ENCODE measurements around the gene HACD3.
A peak's percentile ranks its signal among the peaks of the same experiment; 100 is the strongest.

The HACD3 gene

GRCh38 chr15:65516997-65517865 is 13.0 kb upstream of the HACD3 start, which contains the start of gene DPP8:
Gene DPP8 (minus strand): TSS chr15:65517689. CDS start chr15:65512553, 5,136 bp downstream.
- H3K4me3 ChIP-seq (ENCODE audit: control insufficient read depth, low read depth, low read length): peak within 1 kb of the TSS; percentile 92
- TF ChIP-seq CTCF (IDR thresholded peaks at IDR 0.05; ENCODE audit: control insufficient read depth, insufficient read depth, low read depth, low read length, missing control alignments): peak; percentile 97
- DNase-seq (ENCODE audit: low read depth): peak; percentile 66

GRCh38 chr15:65517866-65518207 is 12.4 kb upstream of the HACD3 start:
- no peak for DNase-seq (ENCODE audit: low read depth)
- H3K4me3 ChIP-seq (ENCODE audit: control insufficient read depth, low read depth, low read length): no peak overlapping the region
- no peak for TF ChIP-seq CTCF (IDR thresholded peaks at IDR 0.05; ENCODE audit: control insufficient read depth, insufficient read depth, low read depth, low read length, missing control alignments)

DNA sequence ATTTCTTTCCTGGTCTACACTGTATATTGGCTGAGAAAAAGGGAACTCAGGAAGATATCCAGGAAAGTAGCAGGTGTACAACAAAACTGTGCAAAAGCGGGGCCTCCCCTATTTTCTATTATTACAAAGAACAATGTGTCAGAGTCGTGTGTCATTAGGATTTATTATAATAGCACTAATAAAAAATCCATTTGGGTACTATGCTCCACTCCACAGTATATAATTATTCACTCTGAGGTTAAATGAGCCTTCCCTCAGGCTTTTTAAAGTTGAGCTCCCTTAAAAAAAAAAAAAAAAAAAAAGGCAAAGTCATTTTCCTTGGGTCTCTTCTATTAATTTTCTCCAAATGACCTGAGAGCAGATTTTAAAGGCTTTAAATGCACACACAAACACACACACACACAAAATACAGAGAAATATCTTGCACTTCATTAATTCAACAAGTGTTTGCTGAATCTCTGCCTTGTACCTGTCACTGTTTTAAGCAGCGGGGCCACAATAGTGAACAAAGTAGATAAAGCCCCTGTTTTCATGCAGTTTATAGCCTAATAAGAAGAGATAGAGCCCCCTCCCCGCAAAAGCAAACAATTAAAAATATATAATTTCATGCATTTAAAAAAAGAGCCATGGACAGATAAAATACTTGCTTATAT is 11.5 kb upstream of the HACD3 start:
- no peak overlapping the region for H3K4me3 ChIP-seq (ENCODE audit: control insufficient read depth, low read depth, low read length)
- TF ChIP-seq CTCF (IDR thresholded peaks at IDR 0.05; ENCODE audit: control insufficient read depth, insufficient read depth, low read depth, low read length, missing control alignments): no peak
- DNase-seq (ENCODE audit: low read depth): no peak

DNA sequence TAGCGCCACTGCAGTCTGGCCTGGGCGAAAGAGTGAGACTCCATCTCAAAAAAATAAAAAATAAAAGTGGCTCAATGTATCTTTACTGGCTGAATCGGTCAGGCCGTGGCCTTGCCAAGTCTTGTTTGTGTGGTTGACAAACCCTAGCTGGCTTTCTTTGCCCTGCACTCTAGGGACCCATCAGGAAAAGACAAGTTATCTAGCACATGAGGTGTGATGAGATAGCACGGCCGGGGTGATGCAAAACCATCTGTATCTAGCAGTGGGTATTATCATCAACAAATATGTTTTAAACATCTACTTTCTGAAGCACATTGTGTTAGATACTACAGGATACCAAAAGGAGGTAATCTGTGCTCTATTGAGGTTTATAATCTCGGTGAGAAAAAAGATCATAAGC is 8.9 kb upstream of the HACD3 start:
- no peak overlapping the region for H3K4me3 ChIP-seq (ENCODE audit: control insufficient read depth, low read depth, low read length)
- no peak for DNase-seq (ENCODE audit: low read depth)
- no peak for TF ChIP-seq CTCF (IDR thresholded peaks at IDR 0.05; ENCODE audit: control insufficient read depth, insufficient read depth, low read depth, low read length, missing control alignments)

DNA sequence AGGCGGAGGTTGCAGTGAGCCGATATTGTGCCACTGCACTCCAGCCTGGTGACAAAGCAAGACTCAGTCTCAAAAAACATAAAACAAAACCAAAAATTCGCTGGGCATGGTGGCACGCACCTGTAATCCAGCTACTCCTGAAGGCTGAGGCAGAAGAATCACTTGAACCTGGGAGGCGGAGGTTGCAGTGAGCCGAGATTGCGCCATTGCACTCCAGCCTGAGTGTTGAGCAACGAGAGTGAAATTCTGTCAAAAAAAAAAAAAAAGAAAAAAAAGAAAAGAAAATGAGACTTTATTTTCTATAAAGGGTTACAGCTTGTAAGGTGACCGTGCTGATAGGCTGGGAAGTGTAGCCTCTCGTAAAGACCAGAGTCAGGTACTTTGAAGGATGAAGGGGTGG is 6.0 kb upstream of the HACD3 start:
- TF ChIP-seq CTCF (IDR thresholded peaks at IDR 0.05; ENCODE audit: control insufficient read depth, insufficient read depth, low read depth, low read length, missing control alignments): no peak
- DNase-seq (ENCODE audit: low read depth): no peak
- no peak overlapping the region for H3K4me3 ChIP-seq (ENCODE audit: control insufficient read depth, low read depth, low read length)

GRCh38 chr15:65525622-65526021 is 4.6 kb upstream of the HACD3 start:
- no peak for DNase-seq (ENCODE audit: low read depth)
- no peak overlapping the region for H3K4me3 ChIP-seq (ENCODE audit: control insufficient read depth, low read depth, low read length)
- no peak for TF ChIP-seq CTCF (IDR thresholded peaks at IDR 0.05; ENCODE audit: control insufficient read depth, insufficient read depth, low read depth, low read length, missing control alignments)
